HG02610 (cell line): ENCODE measurements around the gene OR6C2.
A peak's percentile ranks its signal among the peaks of the same experiment; 100 is the strongest.
"Not testable (repeated sequence)": the region's sequence is repeated elsewhere in the genome, so short reads cannot be mapped to it uniquely, and the experiment has no call there.

ENCODE experiments used
- ATAC-seq: cut with Tn5 transposase; IDR thresholded peaks from one replicate; pipeline ENCODE4 v1.9.1; 2021; ENCODE audit warnings: mild to moderate bottlenecking, moderate library complexity; ENCODE audit not compliant: unreplicated experiment

The OR6C2 gene

GRCh38 chr12:55443776-55444175 lies at the start of gene OR6C2:
Gene OR6C2 (plus strand): TSS chr12:55444076. CDS start chr12:55452214, 8,138 bp downstream.
- ATAC-seq = no peak

GRCh38 chr12:55396326-55396725 lies 47.5 kb upstream of the OR6C2 start:
- ATAC-seq = no peak

- ATAC-seq = no peak
These were observed 43.6 kb upstream of the OR6C2 start, which contains the start of gene OR6C65 for GRCh38 chr12:55400229-55400628. Gene OR6C65 (plus strand): TSS chr12:55400529. CDS start chr12:55400529, 0 bp downstream.

- no peak for ATAC-seq
These were observed 36.0 kb upstream of the OR6C2 start for GRCh38 chr12:55407866-55408265.

- not testable (repeated sequence) for ATAC-seq
These were observed 34.7 kb upstream of the OR6C2 start for GRCh38 chr12:55409133-55409532.

GRCh38 chr12:55412138-55412537 lies 31.7 kb upstream of the OR6C2 start:
- not testable (repeated sequence) for ATAC-seq

GRCh38 chr12:55413498-55414388 lies 30.1 kb upstream of the OR6C2 start:
- not testable (repeated sequence) for ATAC-seq

GRCh38 chr12:55414396-55414823 lies 29.5 kb upstream of the OR6C2 start:
- not testable (repeated sequence) for ATAC-seq

GRCh38 chr12:55414889-55415288 lies 29.0 kb upstream of the OR6C2 start:
- peak; percentile 37 for ATAC-seq

GRCh38 chr12:55416961-55417360 lies 26.9 kb upstream of the OR6C2 start:
- ATAC-seq = no peak

- ATAC-seq = no peak
These were observed 23.4 kb upstream of the OR6C2 start for GRCh38 chr12:55420307-55420962.

GRCh38 chr12:55425954-55426353 lies 17.9 kb upstream of the OR6C2 start, which contains the start of gene OR6C76:
Gene OR6C76 (plus strand): TSS chr12:55426254. CDS start chr12:55426254, 0 bp downstream.
- ATAC-seq = no peak

- ATAC-seq = no peak
These were observed 15.3 kb upstream of the OR6C2 start for GRCh38 chr12:55428331-55429243.

GRCh38 chr12:55441233-55441632 lies 2.6 kb upstream of the OR6C2 start:
- ATAC-seq = not testable (repeated sequence)

- ATAC-seq = no peak
These were observed 1.5 kb downstream of the OR6C2 start for GRCh38 chr12:55445357-55445756.

- ATAC-seq = no peak
These were observed 2.5 kb downstream of the OR6C2 start for GRCh38 chr12:55446326-55446725.

- ATAC-seq = no peak
These were observed 4.9 kb downstream of the OR6C2 start for GRCh38 chr12:55448825-55449224.

GRCh38 chr12:55464926-55465325 lies 21.1 kb downstream of the OR6C2 start:
- not testable (repeated sequence) for ATAC-seq

GRCh38 chr12:55467836-55468235 lies 24.0 kb downstream of the OR6C2 start:
- no peak for ATAC-seq

GRCh38 chr12:55469291-55469690 lies 25.4 kb downstream of the OR6C2 start:
- ATAC-seq = no peak
